HEK293 (cell line): ENCODE measurements around the gene DNAJC3.
A peak's percentile ranks its signal among the peaks of the same experiment; 100 is the strongest.

ENCODE experiments used
- CTCF ChIA-PET: fragments of 350-600 bp; formaldehyde crosslinking; extraction: SDS; loops from one replicate; lab custom pipeline; 2021; ENCODE audit warnings: antibody characterized with exemption; lab: Yijun Ruan, JAX
- POLR2A ChIA-PET: fragments of 300-600 bp; formaldehyde crosslinking; extraction: SDS; loops from one replicate; lab custom pipeline; 2020; ENCODE audit warnings: antibody characterized with exemption, inconsistent platforms; lab: Yijun Ruan, JAX
- H3K27ac ChIP-seq: fragments of 200-500 bp; sonication (Bioruptor generic); 2 replicates; pipeline ENCODE4 v1.5.1; 2014; ENCODE audit warnings: low read depth, low read length, control low read depth, inconsistent platforms; ENCODE audit errors: extremely low read depth
- H3K36me3 ChIP-seq, 2 experiments: fragments of 200-500 bp in 1 of 2; sonication (Bioruptor generic) in 1 of 2; 1 replicate in 1 of 2; 2 replicates in 1 of 2; pipeline ENCODE4 v1.5.1; 2014 to 2017; ENCODE audit warnings: inconsistent platforms in 2 of 2, low read length in 2 of 2; ENCODE audit not compliant: control insufficient read depth in 2 of 2, insufficient read depth in 1 of 2
- H3K4me1 ChIP-seq: fragments of 200-500 bp; sonication (Bioruptor generic); 2 replicates; pipeline ENCODE4 v1.5.1; 2014; ENCODE audit warnings: mild to moderate bottlenecking, low read length, inconsistent platforms; ENCODE audit not compliant: control insufficient read depth, insufficient read depth
- H3K4me3 ChIP-seq: 2 replicates; pipeline ENCODE4 v1.5.1; 2011; ENCODE audit warnings: low read depth, mild to moderate bottlenecking, control low read depth, low read length, moderate library complexity
- H3K9me3 ChIP-seq: fragments of 200-500 bp; sonication (Bioruptor generic); 2 replicates; pipeline ENCODE4 v1.5.1; 2014; ENCODE audit warnings: low read depth, low read length, inconsistent platforms; ENCODE audit not compliant: control insufficient read depth, insufficient read depth
- BCL11B ChIP-seq: fragments of 450-650 bp; formaldehyde crosslinking; IDR thresholded peaks from 2 replicates; pipeline ENCODE4 v1.5.1; 2016; ENCODE audit warnings: low read depth, missing biosample characterization, missing genetic modification characterization
- KLF8 ChIP-seq: fragments of 450-650 bp; formaldehyde crosslinking; IDR thresholded peaks from 2 replicates; pipeline ENCODE4 v1.5.1; 2016; ENCODE audit warnings: missing biosample characterization, missing genetic modification characterization
- REST ChIP-seq: fragments of 450-650 bp; formaldehyde crosslinking; IDR thresholded peaks from 2 replicates; pipeline ENCODE4 v1.5.1; 2016; ENCODE audit warnings: missing biosample characterization, missing genetic modification characterization
- SCRT1 ChIP-seq: fragments of 450-650 bp; formaldehyde crosslinking; IDR thresholded peaks from 2 replicates; pipeline ENCODE4 v1.5.1; 2016; ENCODE audit warnings: missing biosample characterization, missing genetic modification characterization, borderline replicate concordance
- SP3 ChIP-seq: fragments of 450-650 bp; formaldehyde crosslinking; IDR thresholded peaks from 2 replicates; pipeline ENCODE4 v1.5.1; 2016; ENCODE audit warnings: missing biosample characterization, missing genetic modification characterization
- TRIM28 ChIP-seq: IDR thresholded peaks from 2 replicates; pipeline ENCODE4 v1.6.1; 2011; ENCODE audit warnings: low read length, control low read depth, borderline replicate concordance
- ZBTB26 ChIP-seq: fragments of 450-650 bp; formaldehyde crosslinking; optimal IDR thresholded peaks from 2 replicates; pipeline ENCODE3; 2016; ENCODE audit warnings: missing biosample characterization, mild to moderate bottlenecking, missing genetic modification characterization
- ZBTB7A ChIP-seq: fragments of 450-650 bp; formaldehyde crosslinking; IDR thresholded peaks from 2 replicates; pipeline ENCODE4 v1.5.1; 2016; ENCODE audit warnings: low read depth, missing biosample characterization, missing genetic modification characterization
- ZEB2 ChIP-seq: fragments of 450-650 bp; formaldehyde crosslinking; IDR thresholded peaks from 2 replicates; pipeline ENCODE4 v1.5.1; 2016; ENCODE audit warnings: missing biosample characterization, missing genetic modification characterization
- ZFHX2 ChIP-seq: fragments of 450-650 bp; formaldehyde crosslinking; conservative IDR thresholded peaks from 2 replicates; pipeline ENCODE4 v1.5.1; 2016; ENCODE audit warnings: missing biosample characterization, missing genetic modification characterization
- ZFP41 ChIP-seq: fragments of 450-650 bp; formaldehyde crosslinking; IDR thresholded peaks from 2 replicates; pipeline ENCODE4 v1.5.1; 2016; ENCODE audit warnings: missing biosample characterization, missing genetic modification characterization, borderline replicate concordance
- ZNF121 ChIP-seq: fragments of 450-650 bp; formaldehyde crosslinking; IDR thresholded peaks from 2 replicates; pipeline ENCODE4 v1.5.1; 2016; ENCODE audit warnings: missing biosample characterization, missing genetic modification characterization
- ZNF133 ChIP-seq: fragments of 450-650 bp; formaldehyde crosslinking; IDR thresholded peaks from 2 replicates; pipeline ENCODE4 v1.5.1; 2016; ENCODE audit warnings: missing biosample characterization, missing genetic modification characterization
- ZNF146 ChIP-seq: fragments of 450-650 bp; formaldehyde crosslinking; IDR thresholded peaks from 2 replicates; pipeline ENCODE4 v1.5.1; 2016; ENCODE audit warnings: missing biosample characterization, missing genetic modification characterization
- ZNF16 ChIP-seq: fragments of 450-650 bp; formaldehyde crosslinking; IDR thresholded peaks from 2 replicates; pipeline ENCODE4 v1.5.1; 2016; ENCODE audit warnings: low read depth, missing biosample characterization, missing genetic modification characterization
- ZNF274 ChIP-seq, 2 experiments: fragments of 200-500 bp in 1 of 2; fragments of 450-650 bp in 1 of 2; sonication (Bioruptor generic) in 1 of 2; formaldehyde crosslinking in 1 of 2; IDR thresholded peaks; 2 replicates each; pipeline versions ENCODE4 v1.5.1 to v1.6.1; 2014 to 2016; ENCODE audit warnings: borderline replicate concordance in 1 of 2, inconsistent platforms in 1 of 2, low read length in 1 of 2, missing biosample characterization in 1 of 2, missing genetic modification characterization in 1 of 2
- ZNF302 ChIP-seq: fragments of 450-650 bp; formaldehyde crosslinking; IDR thresholded peaks from 2 replicates; pipeline ENCODE4 v1.5.1; 2016; ENCODE audit warnings: missing biosample characterization, missing genetic modification characterization, low read depth
- ZNF311 ChIP-seq: fragments of 450-650 bp; formaldehyde crosslinking; IDR thresholded peaks from 2 replicates; pipeline ENCODE4 v1.5.1; 2017; ENCODE audit warnings: missing biosample characterization, missing genetic modification characterization, borderline replicate concordance
- ZNF394 ChIP-seq: fragments of 450-650 bp; formaldehyde crosslinking; IDR thresholded peaks from 2 replicates; pipeline ENCODE4 v1.5.1; 2016; ENCODE audit warnings: missing biosample characterization, missing genetic modification characterization, mild to moderate bottlenecking, moderate library complexity, borderline replicate concordance
- ZNF530 ChIP-seq: fragments of 450-650 bp; formaldehyde crosslinking; IDR thresholded peaks from 2 replicates; pipeline ENCODE4 v1.5.1; 2016; ENCODE audit warnings: low read depth, missing biosample characterization, missing genetic modification characterization
- ZNF610 ChIP-seq: fragments of 450-650 bp; formaldehyde crosslinking; IDR thresholded peaks from 2 replicates; pipeline ENCODE4 v1.5.1; 2016; ENCODE audit warnings: missing biosample characterization, missing genetic modification characterization, borderline replicate concordance
- ZNF843 ChIP-seq: fragments of 450-650 bp; formaldehyde crosslinking; IDR thresholded peaks from 2 replicates; pipeline ENCODE4 v1.5.1; 2016; ENCODE audit warnings: missing biosample characterization, missing genetic modification characterization
- ZXDB ChIP-seq: fragments of 450-650 bp; formaldehyde crosslinking; IDR thresholded peaks from 2 replicates; pipeline ENCODE4 v1.5.1; 2016; ENCODE audit warnings: missing biosample characterization, missing genetic modification characterization
- TF ChIP-seq, protein P1 (sequence below): fragments of 450-650 bp; formaldehyde crosslinking; IDR thresholded peaks from 2 replicates; pipeline ENCODE4 v1.5.1; 2016; ENCODE audit warnings: missing biosample characterization, missing genetic modification characterization

Gene DNAJC3

DNA sequence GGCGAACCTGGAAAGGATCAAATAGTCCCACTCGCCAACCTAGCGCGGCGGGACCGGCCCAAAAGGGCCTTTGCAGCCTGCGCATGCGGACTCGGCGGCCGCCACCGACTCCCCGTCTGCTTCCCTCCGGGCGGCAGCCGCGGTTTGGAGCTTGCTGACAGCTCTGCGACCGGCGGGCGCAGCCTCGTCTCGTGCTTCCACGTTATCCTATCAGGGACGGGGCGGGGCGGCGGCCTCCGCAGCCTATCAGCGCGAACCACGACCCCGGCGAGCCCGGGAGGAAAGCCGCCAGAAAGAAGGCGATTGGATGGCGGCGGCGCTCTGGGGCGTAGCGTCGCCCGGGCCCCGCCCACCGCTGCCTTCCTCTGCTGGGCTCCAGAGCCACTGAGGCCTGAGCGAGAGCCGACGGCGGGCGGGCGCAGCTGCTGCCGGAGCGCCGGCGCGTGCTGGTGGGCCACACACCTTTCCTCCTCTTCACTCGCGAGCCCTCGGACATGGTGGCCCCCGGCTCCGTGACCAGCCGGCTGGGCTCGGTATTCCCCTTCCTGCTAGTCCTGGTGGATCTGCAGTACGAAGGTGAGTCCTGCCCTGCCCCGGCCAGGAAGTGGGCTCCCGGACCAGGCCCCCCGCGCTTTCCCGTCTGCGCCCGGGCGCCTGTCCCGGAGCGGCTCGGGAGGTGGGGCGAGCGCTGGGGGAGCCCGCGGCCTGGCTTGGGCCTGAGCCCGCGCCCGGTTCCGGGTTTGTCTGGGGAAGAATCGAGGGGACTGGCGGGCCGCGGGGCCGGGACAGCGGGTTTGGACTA, at the start of gene DNAJC3 (continued):
- TF ChIP-seq REST (tag by site-specific recombination), result peak; percentile 56
- TF ChIP-seq ZXDB, result 0 out of 2 replicates have a peak, but pooled peaks have one; percentile 15
- no peak for TF ChIP-seq ZNF274 (IDR thresholded peaks at IDR 0.05; ENCODE audit: low read length)
- no peak for TF ChIP-seq ZNF274 (tag by site-specific recombination; IDR thresholded peaks at IDR 0.05; ENCODE audit: borderline replicate concordance)
- no peak for TF ChIP-seq ZNF530 (tag by site-specific recombination)
- TF ChIP-seq ZFHX2 (tag by site-specific recombination), result peak; percentile 20; the same call in 1 of the 2 replicates
- TF ChIP-seq ZBTB26 (tag by site-specific recombination), result peak; percentile 96
- peak; percentile 14; the same call in 1 of the 2 replicates for TF ChIP-seq ZNF146 (tag by site-specific recombination)
- TF ChIP-seq SP3 (tag by site-specific recombination), result peak; percentile 71
- no peak for TF ChIP-seq ZNF302 (tag by site-specific recombination)
- peak; percentile 59; the same call in 1 of the 2 replicates for TF ChIP-seq KLF8 (tag by site-specific recombination)
- TF ChIP-seq ZNF133 (tag by site-specific recombination), result no peak
- TF ChIP-seq, protein P1, sequence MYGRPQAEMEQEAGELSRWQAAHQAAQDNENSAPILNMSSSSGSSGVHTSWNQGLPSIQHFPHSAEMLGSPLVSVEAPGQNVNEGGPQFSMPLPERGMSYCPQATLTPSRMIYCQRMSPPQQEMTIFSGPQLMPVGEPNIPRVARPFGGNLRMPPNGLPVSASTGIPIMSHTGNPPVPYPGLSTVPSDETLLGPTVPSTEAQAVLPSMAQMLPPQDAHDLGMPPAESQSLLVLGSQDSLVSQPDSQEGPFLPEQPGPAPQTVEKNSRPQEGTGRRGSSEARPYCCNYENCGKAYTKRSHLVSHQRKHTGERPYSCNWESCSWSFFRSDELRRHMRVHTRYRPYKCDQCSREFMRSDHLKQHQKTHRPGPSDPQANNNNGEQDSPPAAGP (tag by site-specific recombination), result peak; percentile 39; the same call in 1 of the 2 replicates
- TF ChIP-seq ZNF610 (tag by site-specific recombination), result peak; percentile 53; the same call in 1 of the 2 replicates
- TF ChIP-seq ZEB2 (tag by site-specific recombination), result peak; percentile 66; the same call in 1 of the 2 replicates
- TF ChIP-seq ZBTB7A, result peak; percentile 62; the same call in 1 of the 2 replicates
- no peak for TF ChIP-seq SCRT1 (tag by site-specific recombination)
- TF ChIP-seq ZNF843 (tag by site-specific recombination), result peak; percentile 29; the same call in 1 of the 2 replicates

DNA sequence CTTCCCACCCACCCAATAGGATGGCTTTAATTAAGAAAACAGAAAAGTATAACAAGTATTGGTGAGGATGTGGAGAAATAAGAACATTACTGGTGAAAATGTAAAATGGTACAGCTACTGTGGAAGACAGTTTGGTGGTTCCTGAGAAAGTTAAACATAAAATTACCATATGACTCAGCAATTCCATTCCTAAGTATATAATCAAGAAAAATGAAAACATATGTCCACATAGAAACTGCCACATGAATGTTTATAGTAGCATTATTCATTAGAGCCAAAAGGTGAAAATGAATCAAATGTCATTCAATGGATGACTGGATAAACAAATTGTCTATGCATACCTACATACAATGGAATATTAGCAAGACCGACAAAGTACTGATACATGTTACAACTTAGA, 49.3 kb upstream of the DNAJC3 start:
- Histone ChIP-seq H3K36me3 (peaks cover 61 to 87% of the 10 kb centered on the region in 2 experiments), H3K4me1 (no peaks in the 10 kb centered on the region), H3K9me3 (no peaks in the 10 kb centered on the region)
- no peak for TF ChIP-seq BCL11B (tag by site-specific recombination)
- TF ChIP-seq ZNF121, result no peak
- TF ChIP-seq TRIM28, result no peak
- TF ChIP-seq ZFP41, result no peak
- no peak for TF ChIP-seq ZNF394 (tag by site-specific recombination)
- no peak for TF ChIP-seq ZNF16 (tag by site-specific recombination)
- no peak for TF ChIP-seq ZNF311 (tag by site-specific recombination)
- TF ChIP-seq, all 188 proteins: peak for 0
- no peak overlapping the region for H3K4me3 ChIP-seq
- ChIA-PET POLR2A (interaction anchor here (0.6 kb wide), 1 partner anchor 11 kb away, joined by 3 read pairs; no protein-coding TSS in a partner anchor), CTCF (interaction anchor here (0.6 kb wide), 1 partner anchor 173 kb away, joined by 3 read pairs; no protein-coding TSS in a partner anchor)
- H3K27ac ChIP-seq, result no peak overlapping the region
